ENCODE results near the gene SYNGR3.

DNA sequence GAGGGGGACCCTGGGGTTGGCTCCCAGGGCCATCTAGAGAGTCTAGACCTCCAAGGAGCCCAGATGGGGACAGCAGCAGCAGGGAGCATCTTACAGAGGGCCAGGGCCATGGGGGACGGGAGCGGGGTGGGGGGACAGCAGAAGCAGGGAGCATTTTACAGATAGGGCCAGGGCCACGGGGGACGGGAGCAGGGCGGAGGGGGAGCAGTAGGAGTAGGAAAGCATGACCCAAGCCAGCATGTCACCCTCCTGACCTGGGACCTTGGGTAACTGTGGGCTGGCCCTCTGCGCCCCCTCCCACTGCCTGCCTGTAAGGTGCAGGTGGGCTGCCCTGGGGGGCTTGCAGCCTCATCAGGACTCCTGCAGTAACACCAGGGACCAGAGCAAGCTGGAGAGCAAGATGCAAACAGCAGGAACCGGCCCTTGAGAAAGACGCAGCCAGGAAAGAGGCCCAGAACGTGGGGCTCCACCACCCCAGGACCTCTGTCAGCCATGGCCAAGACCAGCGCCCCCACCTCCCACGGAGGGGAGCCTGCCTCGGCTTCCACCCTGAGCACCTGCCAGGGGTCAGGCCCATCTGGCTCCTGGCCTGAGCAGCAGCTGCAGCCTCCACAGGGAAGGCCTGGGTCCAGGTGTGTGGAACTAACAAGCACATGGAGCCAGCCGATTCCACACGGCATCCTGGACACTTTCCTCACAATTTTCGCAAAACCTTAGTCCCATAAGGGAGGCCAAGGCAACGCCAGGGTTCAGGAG, 17.5 kb downstream of the SYNGR3 start:
- TF ChIP-seq ZNF274 (IDR thresholded peaks at IDR 0.05; ENCODE audit: low read depth, low read length): no peak
- no peak for TF ChIP-seq YY1 (IDR thresholded peaks at IDR 0.05; ENCODE audit: insufficient read depth, insufficient read length)
- no peak for TF ChIP-seq SUZ12 (IDR thresholded peaks at IDR 0.05; ENCODE audit: extremely low read depth, insufficient read depth, insufficient read length)

All from NT2/D1 (cell line).